GM18868 (cell line): ENCODE measurements around the gene AGAP5.
"Not testable (repeated sequence)": the region's sequence is repeated elsewhere in the genome, so short reads cannot be mapped to it uniquely, and the experiment has no call there.

Source experiments
- ATAC-seq: cut with Tn5 transposase; IDR thresholded peaks from one replicate; pipeline ENCODE4 v1.9.1; 2021; ENCODE audit warnings: mild to moderate bottlenecking, moderate library complexity; ENCODE audit not compliant: unreplicated experiment

Gene AGAP5

GRCh38 chr10:73662705-73663104 lies 35.2 kb downstream of the AGAP5 start:
- not testable (repeated sequence) for ATAC-seq

GRCh38 chr10:73655990-73656298 lies 42.0 kb downstream of the AGAP5 start, which contains the start of gene SYNPO2L:
Gene SYNPO2L, minus strand, starts transcription at chr10:73656029. Its CDS starts 107 bp downstream, at chr10:73655922.
- ATAC-seq, result no peak

- ATAC-seq, result no peak
These were observed 42.5 kb downstream of the AGAP5 start for GRCh38 chr10:73655257-73655989.

GRCh38 chr10:73653701-73654100 lies 44.2 kb downstream of the AGAP5 start:
- ATAC-seq, result no peak

- ATAC-seq, result no peak
These were observed 44.7 kb downstream of the AGAP5 start for GRCh38 chr10:73653195-73653594.

GRCh38 chr10:73650537-73651331 lies 47.2 kb downstream of the AGAP5 start:
- ATAC-seq, result peak; percentile 50

- ATAC-seq, result no peak
These were observed 47.9 kb downstream of the AGAP5 start for GRCh38 chr10:73649876-73650536.

- no peak for ATAC-seq
These were observed 48.7 kb downstream of the AGAP5 start for GRCh38 chr10:73648975-73649829.

GRCh38 chr10:73647875-73648651 lies 49.8 kb downstream of the AGAP5 start:
- ATAC-seq, result no peak

GRCh38 chr10:73647211-73647874 lies 50.6 kb downstream of the AGAP5 start:
- ATAC-seq, result no peak

- no peak for ATAC-seq
These were observed 51.3 kb downstream of the AGAP5 start for GRCh38 chr10:73646598-73647041.

- no peak for ATAC-seq
These were observed 52.7 kb downstream of the AGAP5 start for GRCh38 chr10:73645251-73645650.

- no peak for ATAC-seq
These were observed 53.1 kb downstream of the AGAP5 start for GRCh38 chr10:73644767-73645166.

- no peak for ATAC-seq
These were observed 53.7 kb downstream of the AGAP5 start for GRCh38 chr10:73644015-73644743.

- ATAC-seq, result no peak
These were observed 54.5 kb downstream of the AGAP5 start for GRCh38 chr10:73643362-73643761.

- no peak for ATAC-seq
These were observed 56.4 kb downstream of the AGAP5 start, which contains the start of gene MYOZ1 for GRCh38 chr10:73641328-73642060. Gene MYOZ1, minus strand, starts transcription at chr10:73641474. Its CDS starts 1,457 bp downstream, at chr10:73640017.

GRCh38 chr10:73639286-73639685 lies 58.6 kb downstream of the AGAP5 start:
- ATAC-seq, result no peak

- ATAC-seq, result no peak
These were observed 62.1 kb downstream of the AGAP5 start for GRCh38 chr10:73635781-73636180.
